HCT116 (cell line): ENCODE measurements around the gene OSER1. TPM values are rescaled to one million over a fixed set of nuclear protein-coding genes. Genes with fewer than 3 reads are reported as not detected.
A peak's percentile ranks its signal among the peaks of the same experiment; 100 is the strongest.

Experiments
- ATAC-seq: fragments of 200-7000 bp; cut with Tn5 transposase; 2 replicates; pipeline ENCODE4 v1.9.1; 2020; ENCODE audit warnings: mild to moderate bottlenecking, moderate library complexity
- Bru-seq: library from RNA; stranded (reverse); fragments of 400-500 nt; gene quantifications from one replicate; lab custom pipeline; 2021; lab: Mats Ljungman, UMichigan
- BruChase-seq, 2 experiments: library from RNA; stranded (reverse); fragments of 400-500 nt; gene quantifications; one replicate each; lab custom pipeline; 2021; lab: Mats Ljungman, UMichigan
- BruUV-seq: library from RNA; stranded (reverse); fragments of 400-500 nt; replicated peaks from 2 replicates; lab custom pipeline; 2021; lab: Mats Ljungman, UMichigan
- CTCF ChIA-PET: fragments of 300-600 bp; sonication (Branson Sonifier 250); formaldehyde crosslinking; loops from one replicate; lab custom pipeline; 2021; ENCODE audit warnings: antibody characterized with exemption; lab: Charles Lee
- POLR2A ChIA-PET: fragments of 300-600, 350-600 bp; sonication (Branson Sonifier 250); formaldehyde crosslinking; loops from one replicate; lab custom pipeline; 2021; ENCODE audit warnings: antibody characterized with exemption; lab: Charles Lee
- RAD21 ChIA-PET, 2 experiments: fragments of 300-600 bp; sonication (Branson Sonifier 250); formaldehyde crosslinking; loops; one replicate each; lab custom pipeline; 2023; ENCODE audit warnings: low total read pairs in 2 of 2; ENCODE audit not compliant: uncharacterized antibody in 2 of 2, unreplicated experiment in 2 of 2, low non-redundant PET in 1 of 2; lab: Charles Lee
- DNase-seq: peaks from one replicate; pipeline ENCODE4 v3.0.0-alpha.2; 2010; ENCODE audit warnings: low read depth, low spot score
- H2AFZ ChIP-seq: fragments of 200-600 bp; shearing (Covaris generic), sonication (generic); 2 replicates; pipeline ENCODE4 v1.6.1; 2017; ENCODE audit warnings: low read depth, mixed run types, mixed read lengths, antibody characterized with exemption, low read length; ENCODE audit not compliant: poor library complexity, severe bottlenecking
- H3K27ac ChIP-seq: 2 replicates; pipeline ENCODE4 v1.5.1; 2012; ENCODE audit warnings: low read depth, low read length
- H3K27me3 ChIP-seq: fragments of 200-600 bp; sonication (generic); 2 replicates; pipeline ENCODE4 v1.6.1; 2016; ENCODE audit warnings: mixed run types, low read length, mixed read lengths; ENCODE audit not compliant: insufficient read depth
- H3K36me3 ChIP-seq, 2 experiments: fragments of 200-500 bp in 1 of 2; fragments of 200-600 bp in 1 of 2; sonication (Bioruptor generic) in 1 of 2; sonication (generic) in 1 of 2; 2 replicates each; pipeline versions ENCODE4 v1.5.1 to v1.6.1; 2014 to 2016; ENCODE audit warnings: low read length in 2 of 2, inconsistent platforms in 1 of 2, mixed read lengths in 1 of 2, mixed run types in 1 of 2; ENCODE audit not compliant: insufficient read depth in 2 of 2, control insufficient read depth in 1 of 2
- H3K4me1 ChIP-seq, 2 experiments: fragments of 200-600 bp in 1 of 2; sonication (generic) in 1 of 2; 2 replicates each; pipeline versions ENCODE4 v1.5.1 to v1.6.1; 2012 to 2017; ENCODE audit warnings: low read length in 2 of 2, inconsistent platforms in 1 of 2, mild to moderate bottlenecking in 1 of 2, mixed read lengths in 1 of 2, mixed run types in 1 of 2, moderate library complexity in 1 of 2; ENCODE audit not compliant: insufficient read depth in 2 of 2, control insufficient read depth in 1 of 2
- H3K4me2 ChIP-seq: fragments of 200-600 bp; sonication (generic); 2 replicates; pipeline ENCODE4 v1.6.1; 2017; ENCODE audit warnings: mixed run types, low read length, mixed read lengths
- H3K4me3 ChIP-seq, 2 experiments: fragments of 200-600 bp in 1 of 2; sonication (generic) in 1 of 2; replicated peaks in 1 of 2; 2 replicates each; pipeline ENCODE4 v1.5.1; 2011 to 2016; ENCODE audit warnings: low read length in 2 of 2, control low read depth in 1 of 2, low read depth in 1 of 2, mild to moderate bottlenecking in 1 of 2, mixed read lengths in 1 of 2, mixed run types in 1 of 2
- H3K79me2 ChIP-seq: fragments of 200-600 bp; sonication (generic); 2 replicates; pipeline ENCODE4 v1.6.1; 2017; ENCODE audit warnings: mild to moderate bottlenecking, mixed run types, low read length, moderate library complexity, mixed read lengths; ENCODE audit not compliant: insufficient read depth
- H3K9ac ChIP-seq: fragments of 200-600 bp; sonication (generic); 2 replicates; pipeline ENCODE4 v1.6.1; 2016; ENCODE audit warnings: low read length, mixed read lengths
- H3K9me2 ChIP-seq: fragments of 200-600 bp; sonication (generic), shearing (Covaris generic); 2 replicates; pipeline ENCODE4 v1.6.1; 2017; ENCODE audit warnings: mixed run types, mild to moderate bottlenecking, moderate library complexity; ENCODE audit not compliant: insufficient read depth
- H3K9me3 ChIP-seq, 2 experiments: fragments of 200-500 bp in 1 of 2; fragments of 200-600 bp in 1 of 2; sonication (Bioruptor generic) in 1 of 2; sonication (generic) in 1 of 2; 2 replicates each; pipeline ENCODE4 v1.6.1; 2014 to 2017; ENCODE audit warnings: low read length in 2 of 2, mixed read lengths in 2 of 2, inconsistent platforms in 1 of 2, low read depth in 1 of 2, mild to moderate bottlenecking in 1 of 2, mixed run types in 1 of 2, moderate library complexity in 1 of 2; ENCODE audit not compliant: control insufficient read depth in 1 of 2, insufficient read depth in 1 of 2
- H4K20me1 ChIP-seq: fragments of 200-600 bp; sonication (generic), shearing (Covaris generic); 2 replicates; pipeline ENCODE4 v1.6.1; 2017; ENCODE audit warnings: mixed run types, mild to moderate bottlenecking, moderate library complexity; ENCODE audit not compliant: insufficient read depth
- CBX3 ChIP-seq: IDR thresholded peaks from 2 replicates; pipeline ENCODE4 v1.6.1; 2012; ENCODE audit warnings: low read depth
- CEBPB ChIP-seq: IDR thresholded peaks from 2 replicates; pipeline ENCODE4 v1.6.1; 2012; ENCODE audit warnings: low read depth
- EGR1 ChIP-seq: IDR thresholded peaks from 2 replicates; pipeline ENCODE4 v1.6.1; 2012; ENCODE audit warnings: low read depth
- ELF1 ChIP-seq: IDR thresholded peaks from 2 replicates; pipeline ENCODE4 v1.6.1; 2012; ENCODE audit warnings: low read depth, borderline replicate concordance
- EZH2 ChIP-seq: fragments of 200-600 bp; sonication (generic); IDR thresholded peaks from 2 replicates; pipeline ENCODE4 v1.6.1; 2017; ENCODE audit warnings: antibody characterized with exemption, mixed run types
- EZH2phosphoT487 ChIP-seq: fragments of 200-600 bp; IDR thresholded peaks from 2 replicates; pipeline ENCODE4 v1.6.1; 2018; ENCODE audit warnings: antibody characterized with exemption, borderline replicate concordance
- FOSL1 ChIP-seq: IDR thresholded peaks from 2 replicates; pipeline ENCODE4 v1.6.1; 2012; ENCODE audit warnings: low read depth
- JUND ChIP-seq: IDR thresholded peaks from 2 replicates; pipeline ENCODE4 v1.6.1; 2012
- POLR2A ChIP-seq: IDR thresholded peaks from 2 replicates; pipeline ENCODE4 v1.7.0; 2011; ENCODE audit warnings: borderline replicate concordance; ENCODE audit not compliant: insufficient read depth, insufficient read length; ENCODE audit errors: extremely low read depth
- POLR2AphosphoS5 ChIP-seq: IDR thresholded peaks from 2 replicates; pipeline ENCODE4 v1.6.1; 2011; ENCODE audit warnings: mild to moderate bottlenecking, low read depth, low read length, moderate library complexity
- RAD21 ChIP-seq: IDR thresholded peaks from 2 replicates; pipeline ENCODE4 v1.6.1; 2012; ENCODE audit warnings: low read depth, mild to moderate bottlenecking
- SIN3A ChIP-seq: IDR thresholded peaks from 2 replicates; pipeline ENCODE4 v1.6.1; 2012; ENCODE audit warnings: low read depth
- SP1 ChIP-seq: IDR thresholded peaks from 2 replicates; pipeline ENCODE4 v1.6.1; 2012; ENCODE audit warnings: low read depth
- SRF ChIP-seq: IDR thresholded peaks from 2 replicates; pipeline ENCODE4 v1.6.1; 2012; ENCODE audit warnings: low read depth
- YY1 ChIP-seq: IDR thresholded peaks from 2 replicates; pipeline ENCODE4 v1.6.1; 2011; ENCODE audit warnings: low read length, low read depth, moderate library complexity, mild to moderate bottlenecking; ENCODE audit not compliant: insufficient replicate concordance; ENCODE audit errors: extremely low read depth
- ZFX ChIP-seq: fragments of 450-650 bp; IDR thresholded peaks from 2 replicates; pipeline ENCODE4 v1.6.1; 2017
- ZNF274 ChIP-seq: fragments of 200-500 bp; sonication (Bioruptor generic); IDR thresholded peaks from 2 replicates; pipeline ENCODE4 v1.6.1; 2014; ENCODE audit warnings: mild to moderate bottlenecking, low read depth, low read length, inconsistent platforms
- intact Hi-C: fragments of 100-400 bp; cut with micrococcal nuclease; formaldehyde crosslinking; loops from 2 replicates; pipeline ENCODE4 v1.10.0; 2022
- long read RNA-seq: library from polyadenylated mRNA; unstranded; transcript quantifications from one replicate; pipeline ENCODE4 v2.0.0, GENCODE V29; 2021; ENCODE audit not compliant: unreplicated experiment
- polyA plus RNA-seq: library from polyadenylated mRNA; unstranded; fragments of >200 nt; gene quantifications from 2 replicates; pipeline ENCODE4 v1.2.1, GENCODE V29; 2012; ENCODE audit warnings: missing spikeins
- total RNA-seq: library from RNA; stranded (reverse); gene quantifications from one replicate; pipeline ENCODE4 v1.2.1, GENCODE V29; 2021; ENCODE audit not compliant: unreplicated experiment
- TF ChIP-seq, protein P1 (sequence below): IDR thresholded peaks from 2 replicates; pipeline ENCODE4 v1.6.1; 2012
- TF ChIP-seq, protein P2 (sequence below): IDR thresholded peaks from 2 replicates; pipeline ENCODE4 v1.6.1; 2012; ENCODE audit warnings: low read depth
- TF ChIP-seq, protein P3 (sequence below): IDR thresholded peaks from 2 replicates; pipeline ENCODE4 v1.6.1; 2012
- TF ChIP-seq, protein P4 (sequence below), 3 experiments: fragments of 200-600 bp in 1 of 3; sonication (generic) in 1 of 3; IDR thresholded peaks in 2 of 3; conservative IDR thresholded peaks in 1 of 3; 2 replicates each; pipeline ENCODE4 v1.5.1; 2012 to 2017; ENCODE audit warnings: low read depth in 2 of 3, low read length in 2 of 3, antibody characterized with exemption in 1 of 3, borderline replicate concordance in 1 of 3, control low read depth in 1 of 3, mild to moderate bottlenecking in 1 of 3, mixed read lengths in 1 of 3, mixed run types in 1 of 3, moderate library complexity in 1 of 3; ENCODE audit not compliant: insufficient read depth in 1 of 3

OSER1 gene
- total RNA-seq (28.4 TPM), Bru-seq, nascent RNA (percentile 95 among the genes with signal in this experiment), BruChase-seq, experiment 1, labeled RNA remaining after a 6-hour chase (percentile 71 among the genes with signal in this experiment), BruChase-seq, experiment 2, labeled RNA remaining after a 2-hour chase (percentile 82 among the genes with signal in this experiment)
- 29.2 and 30.6 TPM in 2 replicates for polyA plus RNA-seq
- long read RNA-seq, transcript OSER1-201 (4 exons, 1,572 nt) = major isoform, 42 of 54 reads
- long read RNA-seq, partial matches to known transcripts = 4 of 54 reads
- long read RNA-seq, other reads (novel, unspliced or antisense) = 8 of 54 reads

- CTCF ChIA-PET = no interaction called here
- DNase-seq = peak; percentile 94
- ATAC-seq = peak; percentile 85
- Histone ChIP-seq H3K27ac (peak within 1 kb of the TSS; percentile 94), H4K20me1 (no peaks in the 10 kb centered on the region), H3K9me3 (no peaks in the 10 kb centered on the region), H3K79me2 (peaks cover 47% of the 10 kb centered on the region), H3K4me2 (peak within 1 kb of the TSS; percentile 91), H3K36me3 (peaks cover 0 to 6% of the 10 kb centered on the region in 2 experiments; a peak in 2 of 4 replicates), H3K27me3 (no peaks in the 10 kb centered on the region), H3K9me2 (no peaks in the 10 kb centered on the region), H3K4me3 (peak within 1 kb of the TSS; percentile 72 to 97), H3K9ac (peak within 1 kb of the TSS; percentile 97), H2AFZ (no peak within 1 kb of the TSS), H3K4me1 (peaks cover 30 to 41% of the 10 kb centered on the region in 2 experiments)
- POLR2A ChIA-PET = no interaction called here
- BruUV-seq = no TSS peak
- intact Hi-C loops = loop anchor here (5.0 kb wide), 1 partner anchor 517 kb away; no protein-coding TSS in a partner anchor
- RAD21 ChIA-PET = no interaction called here
- TF ChIP-seq EZH2 (no peak), CEBPB (peak; percentile 46; the same call in 1 of the 2 replicates), ZNF274 (no peak), SRF (peak; percentile 51; the same call in 1 of the 2 replicates), SIN3A (peak; percentile 98), EZH2phosphoT487 (no peak), EGR1 (peak; percentile 83), CBX3 (0 out of 2 replicates have a peak, but pooled peaks have one; percentile 64), SP1 (peak; percentile 90), RAD21 (no peak), FOSL1 (no peak), ELF1 (no peak), JUND (0 out of 2 replicates have a peak, but pooled peaks have one; percentile 45), POLR2A (peak; percentile 93), POLR2AphosphoS5 (peak; percentile 92), ZFX (peak; percentile 93), YY1 (peak; percentile 51)
- TF ChIP-seq, protein P1, sequence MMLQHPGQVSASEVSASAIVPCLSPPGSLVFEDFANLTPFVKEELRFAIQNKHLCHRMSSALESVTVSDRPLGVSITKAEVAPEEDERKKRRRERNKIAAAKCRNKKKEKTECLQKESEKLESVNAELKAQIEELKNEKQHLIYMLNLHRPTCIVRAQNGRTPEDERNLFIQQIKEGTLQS = no peak
- TF ChIP-seq, protein P2, sequence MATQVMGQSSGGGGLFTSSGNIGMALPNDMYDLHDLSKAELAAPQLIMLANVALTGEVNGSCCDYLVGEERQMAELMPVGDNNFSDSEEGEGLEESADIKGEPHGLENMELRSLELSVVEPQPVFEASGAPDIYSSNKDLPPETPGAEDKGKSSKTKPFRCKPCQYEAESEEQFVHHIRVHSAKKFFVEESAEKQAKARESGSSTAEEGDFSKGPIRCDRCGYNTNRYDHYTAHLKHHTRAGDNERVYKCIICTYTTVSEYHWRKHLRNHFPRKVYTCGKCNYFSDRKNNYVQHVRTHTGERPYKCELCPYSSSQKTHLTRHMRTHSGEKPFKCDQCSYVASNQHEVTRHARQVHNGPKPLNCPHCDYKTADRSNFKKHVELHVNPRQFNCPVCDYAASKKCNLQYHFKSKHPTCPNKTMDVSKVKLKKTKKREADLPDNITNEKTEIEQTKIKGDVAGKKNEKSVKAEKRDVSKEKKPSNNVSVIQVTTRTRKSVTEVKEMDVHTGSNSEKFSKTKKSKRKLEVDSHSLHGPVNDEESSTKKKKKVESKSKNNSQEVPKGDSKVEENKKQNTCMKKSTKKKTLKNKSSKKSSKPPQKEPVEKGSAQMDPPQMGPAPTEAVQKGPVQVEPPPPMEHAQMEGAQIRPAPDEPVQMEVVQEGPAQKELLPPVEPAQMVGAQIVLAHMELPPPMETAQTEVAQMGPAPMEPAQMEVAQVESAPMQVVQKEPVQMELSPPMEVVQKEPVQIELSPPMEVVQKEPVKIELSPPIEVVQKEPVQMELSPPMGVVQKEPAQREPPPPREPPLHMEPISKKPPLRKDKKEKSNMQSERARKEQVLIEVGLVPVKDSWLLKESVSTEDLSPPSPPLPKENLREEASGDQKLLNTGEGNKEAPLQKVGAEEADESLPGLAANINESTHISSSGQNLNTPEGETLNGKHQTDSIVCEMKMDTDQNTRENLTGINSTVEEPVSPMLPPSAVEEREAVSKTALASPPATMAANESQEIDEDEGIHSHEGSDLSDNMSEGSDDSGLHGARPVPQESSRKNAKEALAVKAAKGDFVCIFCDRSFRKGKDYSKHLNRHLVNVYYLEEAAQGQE = no peak
- TF ChIP-seq, protein P3, sequence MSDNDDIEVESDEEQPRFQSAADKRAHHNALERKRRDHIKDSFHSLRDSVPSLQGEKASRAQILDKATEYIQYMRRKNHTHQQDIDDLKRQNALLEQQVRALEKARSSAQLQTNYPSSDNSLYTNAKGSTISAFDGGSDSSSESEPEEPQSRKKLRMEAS = peak; percentile 100
- TF ChIP-seq, protein P4, sequence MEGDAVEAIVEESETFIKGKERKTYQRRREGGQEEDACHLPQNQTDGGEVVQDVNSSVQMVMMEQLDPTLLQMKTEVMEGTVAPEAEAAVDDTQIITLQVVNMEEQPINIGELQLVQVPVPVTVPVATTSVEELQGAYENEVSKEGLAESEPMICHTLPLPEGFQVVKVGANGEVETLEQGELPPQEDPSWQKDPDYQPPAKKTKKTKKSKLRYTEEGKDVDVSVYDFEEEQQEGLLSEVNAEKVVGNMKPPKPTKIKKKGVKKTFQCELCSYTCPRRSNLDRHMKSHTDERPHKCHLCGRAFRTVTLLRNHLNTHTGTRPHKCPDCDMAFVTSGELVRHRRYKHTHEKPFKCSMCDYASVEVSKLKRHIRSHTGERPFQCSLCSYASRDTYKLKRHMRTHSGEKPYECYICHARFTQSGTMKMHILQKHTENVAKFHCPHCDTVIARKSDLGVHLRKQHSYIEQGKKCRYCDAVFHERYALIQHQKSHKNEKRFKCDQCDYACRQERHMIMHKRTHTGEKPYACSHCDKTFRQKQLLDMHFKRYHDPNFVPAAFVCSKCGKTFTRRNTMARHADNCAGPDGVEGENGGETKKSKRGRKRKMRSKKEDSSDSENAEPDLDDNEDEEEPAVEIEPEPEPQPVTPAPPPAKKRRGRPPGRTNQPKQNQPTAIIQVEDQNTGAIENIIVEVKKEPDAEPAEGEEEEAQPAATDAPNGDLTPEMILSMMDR (IDR thresholded peaks at IDR 0.05 in 2 of 3, conservative IDR thresholded peaks at IDR 0.05 in 1 of 3; ENCODE audit: borderline replicate concordance in 1 of 3, insufficient read depth in 1 of 3, low read depth in 2 of 3, low read length in 2 of 3) = no peak
Measured at GRCh38 chr20:44210406-44211176, at the start of gene OSER1. Gene OSER1 (minus strand): TSS chr20:44210771. CDS start chr20:44206957, 3,814 bp downstream.
